Measurements from ENCODE around the gene NIT1.

- TF ChIP-seq, protein P1, sequence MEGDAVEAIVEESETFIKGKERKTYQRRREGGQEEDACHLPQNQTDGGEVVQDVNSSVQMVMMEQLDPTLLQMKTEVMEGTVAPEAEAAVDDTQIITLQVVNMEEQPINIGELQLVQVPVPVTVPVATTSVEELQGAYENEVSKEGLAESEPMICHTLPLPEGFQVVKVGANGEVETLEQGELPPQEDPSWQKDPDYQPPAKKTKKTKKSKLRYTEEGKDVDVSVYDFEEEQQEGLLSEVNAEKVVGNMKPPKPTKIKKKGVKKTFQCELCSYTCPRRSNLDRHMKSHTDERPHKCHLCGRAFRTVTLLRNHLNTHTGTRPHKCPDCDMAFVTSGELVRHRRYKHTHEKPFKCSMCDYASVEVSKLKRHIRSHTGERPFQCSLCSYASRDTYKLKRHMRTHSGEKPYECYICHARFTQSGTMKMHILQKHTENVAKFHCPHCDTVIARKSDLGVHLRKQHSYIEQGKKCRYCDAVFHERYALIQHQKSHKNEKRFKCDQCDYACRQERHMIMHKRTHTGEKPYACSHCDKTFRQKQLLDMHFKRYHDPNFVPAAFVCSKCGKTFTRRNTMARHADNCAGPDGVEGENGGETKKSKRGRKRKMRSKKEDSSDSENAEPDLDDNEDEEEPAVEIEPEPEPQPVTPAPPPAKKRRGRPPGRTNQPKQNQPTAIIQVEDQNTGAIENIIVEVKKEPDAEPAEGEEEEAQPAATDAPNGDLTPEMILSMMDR (IDR thresholded peaks at IDR 0.05) = no peak
- TF ChIP-seq EP300 (IDR thresholded peaks at IDR 0.05) (no peak), POLR2A (IDR thresholded peaks at IDR 0.05) (no peak), POLR2AphosphoS5 (IDR thresholded peaks at IDR 0.05) (no peak)
Measured at GRCh38 chr1:161153176-161153575, 35.3 kb downstream of the NIT1 start.

Data from gastroesophageal sphincter (tissue), 3 donors.